Activated CD4-positive, alpha-beta memory T cell treated with anti-CD3 and anti-CD28 coated beads for 36 hours (primary cell): ENCODE data around the gene VASN. TPM values are rescaled to one million over a fixed set of nuclear protein-coding genes. Genes with fewer than 3 reads are reported as not detected.

ENCODE experiments used
- CTCF ChIA-PET: fragments of 350-600 bp; sonication (Branson Sonifier 250); formaldehyde crosslinking; loops from one replicate; lab custom pipeline; 2021; ENCODE audit warnings: antibody characterized with exemption, inconsistent platforms; lab: Charles Lee
- POLR2A ChIA-PET: fragments of 350-600 bp; sonication (Branson Sonifier 250); formaldehyde crosslinking; loops from one replicate; lab custom pipeline; 2021; ENCODE audit warnings: antibody characterized with exemption; lab: Charles Lee
- DNase-seq: peaks from one replicate; pipeline ENCODE4 v3.0.0-alpha.2; 2020
- H3K27ac Mint-ChIP-seq: one replicate; pipeline ENCODE4 v1.8.0; 2021; ENCODE audit warnings: mixed read lengths
- H3K27me3 Mint-ChIP-seq: one replicate; pipeline ENCODE4 v1.8.0; 2021; ENCODE audit warnings: mixed read lengths
- H3K36me3 Mint-ChIP-seq: one replicate; pipeline ENCODE4 v1.8.0; 2021; ENCODE audit warnings: mixed read lengths
- H3K4me1 Mint-ChIP-seq: one replicate; pipeline ENCODE4 v1.8.0; 2021; ENCODE audit warnings: low read depth, mixed read lengths
- H3K4me3 Mint-ChIP-seq: one replicate; pipeline ENCODE4 v1.8.0; 2021; ENCODE audit warnings: mild to moderate bottlenecking, mixed read lengths
- H3K9me3 Mint-ChIP-seq: one replicate; pipeline ENCODE4 v1.8.0; 2021; ENCODE audit warnings: mixed read lengths
- intact Hi-C: fragments of 100-400 bp; cut with micrococcal nuclease; formaldehyde crosslinking; loops from one replicate; pipeline ENCODE4 v1.15.1; 2023
- total RNA-seq, 2 experiments: library from RNA; stranded (reverse); gene quantifications; one replicate each; pipeline ENCODE4 v1.2.3, GENCODE V29; 2021

The VASN gene
- under 1 TPM in 1 of 2 experiments, not detected in 1; 0.07 TPM for total RNA-seq

DNA sequence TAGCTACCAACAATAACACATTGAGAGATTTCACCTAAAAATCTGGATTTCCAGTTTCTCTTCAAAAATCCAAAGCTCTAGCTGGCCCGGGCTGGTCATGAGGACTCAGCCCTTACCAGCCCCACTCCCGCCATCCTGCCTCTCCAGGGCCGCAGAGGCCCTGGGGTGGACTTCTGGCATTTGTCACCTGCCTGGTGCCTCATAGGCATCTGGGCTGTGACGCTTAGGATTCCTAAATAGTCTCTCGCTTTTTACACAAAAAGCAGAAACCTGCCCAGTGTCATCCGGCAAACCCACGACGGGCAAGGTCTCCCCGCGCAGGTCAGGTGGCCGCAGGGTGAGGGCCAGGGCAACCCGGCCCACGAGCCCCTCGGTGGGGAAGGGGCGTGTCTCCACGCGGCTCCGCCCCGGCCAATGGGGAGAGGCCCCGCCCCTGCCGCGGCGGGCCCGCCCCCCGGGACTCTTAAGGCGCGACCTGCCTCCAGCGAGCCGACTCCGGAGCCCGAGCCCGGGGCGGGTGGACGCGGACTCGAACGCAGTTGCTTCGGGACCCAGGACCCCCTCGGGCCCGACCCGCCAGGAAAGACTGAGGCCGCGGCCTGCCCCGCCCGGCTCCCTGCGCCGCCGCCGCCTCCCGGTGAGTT lies at the start of gene VASN:
Gene VASN (plus strand): TSS at position 492 of the 644 bp plus-strand sequence. CDS start 9,030 bp downstream, outside the sequence.
- no peaks in the 10 kb centered on the region for H3K36me3 Mint-ChIP-seq
- intact Hi-C loops = no loop called here
- CTCF ChIA-PET = interaction anchor here (1.0 to 2.1 kb wide), 3 partner anchors 31 to 33 kb away, joined by 3 to 7 read pairs (median 6); no protein-coding TSS in a partner anchor
- no peak within 1 kb of the TSS for H3K27ac Mint-ChIP-seq
- H3K27me3 Mint-ChIP-seq = no peaks in the 10 kb centered on the region
- POLR2A ChIA-PET = no interaction called here
- peaks cover 20% of the 10 kb centered on the region for H3K4me1 Mint-ChIP-seq
- no peaks in the 10 kb centered on the region for H3K9me3 Mint-ChIP-seq
- DNase-seq = peak; percentile 73
- H3K4me3 Mint-ChIP-seq = peak within 1 kb of the TSS; percentile 66

DNA sequence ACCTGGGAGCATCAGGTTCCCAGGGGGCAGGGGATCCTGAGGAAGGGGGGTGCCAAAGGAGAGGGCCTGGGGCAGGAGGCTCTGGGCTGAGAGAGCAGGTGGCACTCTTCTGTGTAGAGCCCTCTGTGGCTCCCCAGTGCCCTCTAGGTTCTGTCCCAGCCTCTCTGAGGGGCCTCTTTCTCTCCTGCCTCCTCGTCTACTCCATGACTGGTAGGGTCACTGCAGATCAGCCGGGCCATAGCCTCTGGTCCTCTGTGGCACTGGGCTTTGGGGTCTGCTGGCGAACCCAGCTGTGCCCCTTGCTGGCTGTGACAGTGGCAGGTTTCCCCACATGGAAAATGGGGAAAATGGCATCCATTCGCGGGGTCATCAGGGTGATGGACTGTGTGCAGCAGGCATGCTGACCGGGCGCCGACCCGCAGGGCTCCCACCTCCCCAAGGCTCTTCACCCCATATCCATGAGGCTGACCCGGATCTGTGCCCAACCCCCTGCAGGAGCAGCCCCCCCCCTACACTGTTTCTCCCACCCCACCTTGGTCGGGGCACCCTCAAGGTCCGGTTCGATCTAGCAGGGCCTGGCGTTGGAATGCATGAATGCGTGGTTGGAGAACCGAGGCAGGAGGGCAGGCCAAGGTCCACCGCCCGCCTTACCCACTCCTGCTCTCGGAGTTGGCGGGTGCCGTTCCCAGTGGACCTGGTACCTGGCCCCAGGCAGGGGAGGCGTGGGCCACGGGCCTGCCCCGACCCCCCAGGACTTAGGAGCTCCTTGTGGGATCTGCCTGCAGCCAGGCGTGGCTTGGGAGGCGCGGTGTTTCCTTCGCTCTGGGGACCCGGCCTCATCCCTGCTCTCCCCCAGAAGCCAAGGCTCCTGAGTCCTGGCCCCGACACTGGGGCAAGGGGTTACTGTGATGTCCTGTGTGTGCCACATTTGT lies 49.3 kb upstream of the VASN start:
- ChIA-PET CTCF (interaction anchor here (0.7 kb wide), 1 partner anchor 13 kb away, joined by 3 read pairs; no protein-coding TSS in a partner anchor), POLR2A (no interaction called here)
- Mint-ChIP-seq H3K36me3 (no peaks in the 10 kb centered on the region), H3K4me1 (peaks cover 5% of the 10 kb centered on the region), H3K4me3 (no peak overlapping the region), H3K27ac (no peak overlapping the region), H3K27me3 (no peaks in the 10 kb centered on the region), H3K9me3 (no peaks in the 10 kb centered on the region)
- intact Hi-C loops = no loop called here
- no peak for DNase-seq

DNA sequence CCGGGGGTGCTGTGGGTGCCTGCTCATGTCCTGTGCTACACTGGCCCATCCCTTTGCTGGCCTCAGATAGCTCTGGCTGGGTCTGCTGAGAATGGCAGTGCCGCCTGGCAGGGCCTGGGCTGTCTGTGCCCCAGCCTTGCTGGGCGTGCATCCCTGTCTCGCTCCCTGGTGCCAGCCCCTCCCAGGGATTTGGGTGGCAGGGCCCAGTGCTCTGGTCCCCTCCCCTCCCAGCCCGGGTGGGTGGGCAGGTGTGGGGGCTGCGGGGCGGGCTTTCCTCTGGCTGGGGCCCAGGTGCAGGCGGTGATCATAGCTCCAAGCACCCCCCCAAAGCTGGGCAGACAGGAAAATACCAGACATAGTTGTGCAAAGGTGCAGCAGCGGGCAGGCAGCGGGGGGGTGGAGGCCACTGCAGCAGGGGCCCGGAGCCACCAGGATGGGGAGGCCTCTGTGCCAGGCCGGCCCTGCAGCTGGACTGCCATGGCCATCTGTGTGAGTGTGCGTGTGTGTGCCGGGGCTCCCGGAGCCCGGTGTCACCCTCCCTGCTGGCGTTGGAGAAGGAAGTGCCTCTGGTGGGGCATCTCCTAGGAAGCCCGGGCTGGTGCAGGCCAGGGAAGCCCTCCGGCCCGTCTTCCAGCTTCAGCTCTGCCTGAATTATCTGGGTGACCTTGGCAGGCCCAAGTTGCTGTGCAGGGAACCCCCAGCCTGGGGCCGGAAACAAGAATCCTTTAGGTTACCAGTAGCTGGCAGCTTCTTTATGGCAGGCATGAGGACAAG lies 48.4 kb upstream of the VASN start:
- no peaks in the 10 kb centered on the region for H3K36me3 Mint-ChIP-seq
- CTCF ChIA-PET = interaction anchor here (1.2 kb wide), 1 partner anchor 49 kb away, joined by 3 read pairs; no protein-coding TSS in a partner anchor
- no peaks in the 10 kb centered on the region for H3K27me3 Mint-ChIP-seq
- no peak overlapping the region for H3K27ac Mint-ChIP-seq
- no peak for DNase-seq
- H3K9me3 Mint-ChIP-seq = no peaks in the 10 kb centered on the region
- POLR2A ChIA-PET = interaction anchor here (0.6 kb wide), 1 partner anchor 50 kb away, joined by 4 read pairs; the partner anchor contains the start of gene TFAP4
- intact Hi-C loops = no loop called here
- H3K4me3 Mint-ChIP-seq = no peak overlapping the region
- H3K4me1 Mint-ChIP-seq = peaks cover 8% of the 10 kb centered on the region

DNA sequence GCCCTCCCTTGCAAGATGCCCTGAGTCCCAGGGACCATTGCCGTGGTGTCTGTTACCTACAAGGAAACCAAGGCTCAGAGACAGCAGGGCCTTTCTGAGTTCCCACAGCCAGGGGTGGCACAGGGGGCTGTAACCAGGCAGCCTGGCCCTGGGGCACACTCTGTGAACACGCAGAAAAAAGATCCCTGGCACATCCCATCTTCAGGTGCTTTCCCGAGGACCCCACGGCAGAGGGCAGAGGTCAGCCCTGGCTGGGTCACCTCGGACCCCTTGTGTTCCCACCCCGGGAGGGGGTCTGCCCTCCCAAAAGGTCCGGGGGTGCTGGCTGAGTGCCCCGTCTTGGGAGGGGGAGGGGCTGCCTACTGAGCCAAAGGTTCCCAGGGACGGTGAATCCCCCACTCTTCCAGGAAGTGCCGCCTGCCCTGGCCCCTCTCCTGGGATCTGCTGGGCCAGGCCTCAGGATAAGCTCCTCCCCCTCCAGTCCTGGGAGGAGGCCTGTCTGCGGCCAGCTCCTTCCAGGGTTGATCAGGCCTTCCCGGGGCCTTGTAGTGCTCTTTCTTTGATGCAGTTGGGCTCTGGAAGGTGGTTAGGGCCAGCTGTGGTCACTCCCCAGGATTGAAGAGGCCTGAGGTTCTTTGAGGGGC lies 47.7 kb upstream of the VASN start:
- H3K36me3 Mint-ChIP-seq = no peaks in the 10 kb centered on the region
- intact Hi-C loops = no loop called here
- H3K27ac Mint-ChIP-seq = no peak overlapping the region
- H3K9me3 Mint-ChIP-seq = no peaks in the 10 kb centered on the region
- ChIA-PET CTCF (interaction anchor here (1.2 kb wide), 1 partner anchor 50 kb away, joined by 3 read pairs; no protein-coding TSS in a partner anchor), POLR2A (interaction anchor here (0.6 kb wide), 1 partner anchor 51 kb away, joined by 4 read pairs; the partner anchor contains the start of gene TFAP4)
- H3K27me3 Mint-ChIP-seq = no peaks in the 10 kb centered on the region
- no peak overlapping the region for H3K4me3 Mint-ChIP-seq
- no peak for DNase-seq
- H3K4me1 Mint-ChIP-seq = peaks cover 11% of the 10 kb centered on the region

DNA sequence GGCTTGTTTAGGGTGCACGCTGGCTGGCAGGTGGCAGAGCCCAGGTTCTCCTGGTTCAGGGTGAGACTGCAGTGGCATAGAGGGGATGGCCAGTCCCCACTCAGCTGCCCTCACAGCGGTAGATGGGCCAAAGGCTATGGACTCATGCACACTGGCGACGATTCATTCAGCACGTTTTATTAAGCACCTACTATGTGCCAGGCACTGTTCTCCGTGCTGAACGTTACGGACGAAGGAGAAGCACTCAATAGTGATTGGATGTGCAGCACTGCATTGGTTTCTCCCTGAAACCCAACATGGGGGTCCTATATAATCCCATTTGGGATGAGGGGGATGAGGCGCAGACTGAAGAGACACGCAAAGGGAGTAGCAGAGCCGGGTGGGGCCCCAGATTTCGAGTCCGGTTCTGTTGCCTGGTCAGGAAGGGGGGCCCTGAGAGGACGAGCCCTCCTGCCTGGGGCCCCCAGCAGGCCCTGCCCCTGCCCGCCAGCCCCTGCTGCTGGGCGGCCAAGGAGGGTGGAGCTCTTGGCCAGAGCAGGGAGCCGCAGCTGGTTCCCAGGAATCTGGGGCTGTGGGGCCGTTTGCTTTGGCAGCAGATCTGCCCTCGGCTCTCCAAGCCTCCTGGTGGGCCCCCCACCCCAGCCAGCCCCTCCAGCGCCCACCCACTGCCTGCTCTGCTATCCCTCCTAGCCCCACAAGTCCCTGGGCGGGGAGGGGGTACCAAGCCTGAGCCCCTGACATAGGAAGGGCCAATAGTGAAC lies 47.0 kb upstream of the VASN start:
- Mint-ChIP-seq H3K4me3 (no peak overlapping the region), H3K36me3 (no peaks in the 10 kb centered on the region), H3K27ac (no peak overlapping the region), H3K27me3 (no peaks in the 10 kb centered on the region), H3K4me1 (peaks cover 6% of the 10 kb centered on the region), H3K9me3 (no peaks in the 10 kb centered on the region)
- intact Hi-C loops = loop anchor here (5.0 kb wide), 1 partner anchor 52 kb away; the partner anchor contains the start of gene TFAP4
- ChIA-PET POLR2A (no interaction called here), CTCF (no interaction called here)
- no peak for DNase-seq

DNA sequence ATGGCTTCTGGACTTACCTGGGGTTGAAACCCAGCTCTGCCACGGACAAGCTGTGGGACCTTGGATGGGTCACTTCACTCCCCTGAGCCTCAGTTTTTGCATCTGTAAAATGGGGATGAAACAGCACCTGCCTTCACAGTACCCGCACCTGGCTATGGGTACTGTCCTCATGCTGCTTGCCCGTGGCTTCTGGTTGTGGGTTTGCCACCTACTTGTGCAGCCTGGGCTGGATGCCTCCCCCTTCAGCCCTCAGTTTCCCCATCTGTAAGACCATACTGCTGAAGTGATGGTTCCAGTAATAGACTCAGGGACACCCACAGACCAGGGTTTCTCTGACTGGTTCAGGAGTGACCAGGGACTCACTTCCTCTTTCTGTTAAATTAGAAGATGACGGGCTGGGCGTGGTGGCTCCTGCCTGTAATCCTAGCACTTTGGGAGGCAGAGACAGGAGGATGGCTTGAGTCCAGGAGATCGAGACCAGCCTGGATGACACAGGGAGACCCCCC lies 46.3 kb upstream of the VASN start:
- no peaks in the 10 kb centered on the region for H3K36me3 Mint-ChIP-seq
- H3K27ac Mint-ChIP-seq = no peak overlapping the region
- H3K9me3 Mint-ChIP-seq = no peaks in the 10 kb centered on the region
- peaks cover 6% of the 10 kb centered on the region for H3K4me1 Mint-ChIP-seq
- no peak overlapping the region for H3K4me3 Mint-ChIP-seq
- CTCF ChIA-PET = interaction anchor here (1.9 kb wide), 1 partner anchor 37 kb away, joined by 7 read pairs; no protein-coding TSS in a partner anchor
- no peak for DNase-seq
- no peaks in the 10 kb centered on the region for H3K27me3 Mint-ChIP-seq
- POLR2A ChIA-PET = no interaction called here
- intact Hi-C loops = loop anchor here (5.0 kb wide), 1 partner anchor 53 kb away; the partner anchor contains the start of gene TFAP4

DNA sequence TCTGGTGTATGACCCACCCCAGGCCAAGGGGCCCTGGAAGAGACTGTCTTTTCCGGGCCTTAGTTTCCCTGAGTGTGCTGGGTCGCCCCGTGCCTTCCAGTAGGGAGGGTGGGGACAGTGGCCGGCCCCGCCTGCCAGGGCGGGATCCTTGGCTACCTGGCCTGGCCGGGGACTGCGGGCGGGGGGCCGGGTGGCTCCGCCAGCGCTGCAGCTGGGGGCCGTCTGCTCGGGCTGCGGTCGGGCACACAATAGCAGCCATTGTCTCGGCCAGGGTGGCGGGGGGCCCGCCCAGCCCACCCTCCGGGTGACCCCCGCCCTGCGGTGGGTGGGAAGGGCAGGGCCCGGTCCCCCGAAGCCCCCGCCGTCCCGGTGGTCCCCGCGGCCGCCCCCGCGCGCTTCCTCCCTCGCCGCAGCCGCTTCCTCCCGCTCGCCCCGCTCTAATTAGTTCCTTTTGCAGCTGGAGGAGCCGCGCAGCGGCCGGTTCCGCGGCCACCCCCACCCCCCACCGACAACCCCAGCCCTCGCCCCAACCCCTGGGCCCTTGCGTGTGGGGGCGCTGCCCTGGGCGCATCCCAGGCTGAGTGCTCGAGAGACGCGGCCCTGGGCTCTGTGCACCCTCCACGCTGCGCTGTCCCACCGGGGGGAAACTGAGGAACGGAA lies 44.1 kb upstream of the VASN start:
- no peak overlapping the region for H3K4me3 Mint-ChIP-seq
- no peak for DNase-seq
- H3K27ac Mint-ChIP-seq = no peak overlapping the region
- intact Hi-C loops = loop anchor here (5.0 kb wide), 1 partner anchor 55 kb away; the partner anchor contains the start of gene TFAP4
- ChIA-PET CTCF (interaction anchor here (0.9 to 3.1 kb wide), 19 partner anchors 10 to 344 kb away, joined by 3 to 28 read pairs (median 4); partner anchors contain the start of gene TFAP4), POLR2A (no interaction called here)
- H3K36me3 Mint-ChIP-seq = no peaks in the 10 kb centered on the region
- H3K27me3 Mint-ChIP-seq = no peaks in the 10 kb centered on the region
- H3K9me3 Mint-ChIP-seq = no peaks in the 10 kb centered on the region
- H3K4me1 Mint-ChIP-seq = peaks cover 6% of the 10 kb centered on the region

DNA sequence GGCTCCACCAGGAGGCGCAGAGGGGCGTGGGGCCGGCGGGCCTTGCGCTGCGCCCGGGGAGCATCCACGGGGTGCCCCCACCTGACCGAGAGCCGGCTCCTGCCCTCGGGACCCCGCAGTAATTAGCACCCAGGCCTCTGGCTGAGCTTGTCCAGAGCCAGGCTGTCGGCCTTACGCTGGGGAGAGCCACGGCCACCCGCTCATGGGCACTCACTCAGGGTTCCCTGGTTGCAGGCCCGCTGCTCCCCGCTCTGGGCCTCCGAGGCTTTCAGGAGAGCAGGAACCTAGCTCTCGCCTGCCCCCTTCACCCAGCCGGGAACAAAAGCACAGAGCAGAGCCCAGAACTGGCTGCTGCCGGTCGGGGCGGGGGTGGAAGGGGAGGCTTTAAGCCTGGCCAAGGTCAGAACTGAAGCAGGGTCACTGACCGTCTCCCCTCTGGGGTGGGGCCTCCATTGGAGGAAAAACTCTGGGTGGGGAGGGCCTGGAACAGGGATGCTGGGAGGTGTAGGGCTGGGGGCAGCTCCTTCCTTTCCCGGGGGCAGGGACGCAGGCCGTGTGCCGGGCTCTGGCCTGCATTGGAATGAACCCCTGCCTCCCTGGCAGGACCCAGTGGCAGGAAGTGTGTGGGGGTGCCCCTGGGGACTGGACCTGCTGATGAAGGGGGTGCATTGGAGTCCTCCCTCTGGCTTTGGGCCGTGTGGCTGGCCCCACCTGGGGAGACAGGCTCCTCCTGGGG lies 43.4 kb upstream of the VASN start:
- DNase-seq = peak; percentile 74
- Mint-ChIP-seq H3K36me3 (no peaks in the 10 kb centered on the region), H3K27me3 (no peaks in the 10 kb centered on the region), H3K9me3 (no peaks in the 10 kb centered on the region), H3K27ac (no peak overlapping the region), H3K4me3 (peak overlapping the region; percentile 32), H3K4me1 (peaks cover 6% of the 10 kb centered on the region)
- ChIA-PET CTCF (interaction anchor here (0.9 to 3.1 kb wide), 18 partner anchors 9 to 345 kb away, joined by 3 to 28 read pairs (median 4); partner anchors contain the start of gene TFAP4), POLR2A (no interaction called here)
- intact Hi-C loops = loop anchor here (5.0 kb wide), 1 partner anchor 56 kb away; the partner anchor contains the start of gene TFAP4
